Erythroblast (primary cell): ENCODE data around the gene YWHAQ.

ENCODE experiments used
- GATA1 ChIP-seq: IDR thresholded peaks from 2 replicates; pipeline ENCODE4 v1.6.1; 2011; ENCODE audit warnings: low read depth, mild to moderate bottlenecking, control low read depth, low read length, moderate library complexity
- POLR2A ChIP-seq: IDR thresholded peaks from 2 replicates; pipeline ENCODE4 v1.6.1; 2011; ENCODE audit warnings: mild to moderate bottlenecking, low read length

- TF ChIP-seq POLR2A: no peak
- no peak for TF ChIP-seq GATA1
These were observed 25.5 kb upstream of the YWHAQ start for GRCh38 chr2:9656270-9656766.
